BJ (cell line): Measurements from ENCODE around the gene PHACTR1. TPM values are rescaled to one million over a fixed set of nuclear protein-coding genes. Genes with fewer than 3 reads are reported as not detected.

Source experiments
- CTCF ChIA-PET: fragments of 350-600 bp; formaldehyde crosslinking; extraction: SDS; loops from one replicate; lab custom pipeline; 2021; ENCODE audit warnings: antibody characterized with exemption, inconsistent platforms; lab: Yijun Ruan, JAX
- POLR2A ChIA-PET: fragments of 300-600 bp; sonication (Branson Sonifier 250); formaldehyde crosslinking; extraction: SDS; loops from one replicate; lab custom pipeline; 2021; ENCODE audit warnings: antibody characterized with exemption; lab: Charles Lee
- DNase-seq: peaks from one replicate; pipeline ENCODE4 v3.0.0-alpha.2; 2011; ENCODE audit warnings: low read depth
- H3K27me3 ChIP-seq: 2 replicates; pipeline ENCODE4 v1.6.0; 2011; ENCODE audit warnings: low read length; ENCODE audit not compliant: control insufficient read depth, insufficient read depth
- H3K36me3 ChIP-seq: 2 replicates; pipeline ENCODE4 v1.5.1; 2011; ENCODE audit warnings: low read length; ENCODE audit not compliant: control insufficient read depth, insufficient read depth
- H3K4me3 ChIP-seq: 2 replicates; pipeline ENCODE4 v1.5.1; 2011; ENCODE audit warnings: low read depth, mild to moderate bottlenecking, control low read depth, low read length
- CTCF ChIP-seq: IDR thresholded peaks from 2 replicates; pipeline ENCODE4 v1.5.1; 2011; ENCODE audit warnings: low read depth, mild to moderate bottlenecking, control low read depth, inconsistent platforms, low read length, moderate library complexity; ENCODE audit not compliant: insufficient read depth
- polyA plus RNA-seq: library from polyadenylated mRNA; depleted of rRNA; stranded (reverse); fragments of >200 nt; gene quantifications from 2 replicates; pipeline ENCODE4 v1.2.3, GENCODE V29; 2011

The PHACTR1 gene
- polyA plus RNA-seq, 1 experiment: 0.40 TPM

DNA sequence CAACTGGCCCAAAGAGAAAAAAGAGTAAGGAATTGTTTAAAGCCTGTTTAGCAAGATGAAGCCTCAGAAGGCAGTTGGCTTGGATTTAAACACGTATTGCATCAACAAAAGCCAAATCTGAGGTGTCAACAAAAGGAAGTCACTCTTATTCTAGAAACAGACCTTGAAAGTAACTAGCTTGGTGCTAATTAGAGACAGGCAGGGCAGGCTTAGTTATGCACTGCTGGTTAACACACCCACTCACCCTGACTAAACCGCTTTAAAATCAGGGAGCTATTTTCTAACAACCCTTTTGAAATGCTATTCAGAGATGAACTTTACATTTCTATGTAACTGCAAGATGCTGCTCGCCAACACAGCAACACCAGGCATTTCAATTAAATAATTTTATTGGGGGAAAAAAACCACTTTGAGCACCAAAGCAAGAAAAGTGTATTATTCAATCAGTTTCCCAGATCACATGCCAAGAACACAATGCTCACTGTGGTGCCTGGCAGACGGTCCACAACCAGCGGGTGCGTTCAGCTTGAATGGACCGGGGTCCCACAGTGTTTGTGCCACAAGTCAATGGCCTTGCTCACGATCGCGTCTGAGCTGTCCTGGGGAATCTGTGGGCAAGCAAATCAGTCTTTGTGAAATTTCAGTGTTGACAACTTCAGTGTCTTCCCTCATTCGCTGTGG is 588.2 kb downstream of the PHACTR1 start:
- CTCF ChIA-PET: interaction anchor here (1.5 kb wide), 1 partner anchor 10 kb away, joined by 5 read pairs; no protein-coding TSS in a partner anchor
- H3K36me3 ChIP-seq: peaks cover 1% of the 10 kb centered on the region; the same call in 1 of the 2 replicates
- POLR2A ChIA-PET: no interaction called here
- no peak overlapping the region for H3K4me3 ChIP-seq
- H3K27me3 ChIP-seq: no peaks in the 10 kb centered on the region
- no peak for DNase-seq
- TF ChIP-seq CTCF: no peak

GRCh38 chr6:13305288-13305687 is 588.7 kb downstream of the PHACTR1 start:
- ChIA-PET CTCF (no interaction called here), POLR2A (no interaction called here)
- Histone ChIP-seq H3K36me3 (no peaks in the 10 kb centered on the region), H3K27me3 (no peaks in the 10 kb centered on the region), H3K4me3 (no peak overlapping the region)
- no peak for TF ChIP-seq CTCF
- DNase-seq: no peak

- DNase-seq: no peak
- no peak for TF ChIP-seq CTCF
- ChIA-PET CTCF (no interaction called here), POLR2A (no interaction called here)
- Histone ChIP-seq H3K4me3 (no peak overlapping the region), H3K27me3 (no peaks in the 10 kb centered on the region), H3K36me3 (no peaks in the 10 kb centered on the region)
Observed at GRCh38 chr6:13305791-13306190, 589.2 kb downstream of the PHACTR1 start.

DNA sequence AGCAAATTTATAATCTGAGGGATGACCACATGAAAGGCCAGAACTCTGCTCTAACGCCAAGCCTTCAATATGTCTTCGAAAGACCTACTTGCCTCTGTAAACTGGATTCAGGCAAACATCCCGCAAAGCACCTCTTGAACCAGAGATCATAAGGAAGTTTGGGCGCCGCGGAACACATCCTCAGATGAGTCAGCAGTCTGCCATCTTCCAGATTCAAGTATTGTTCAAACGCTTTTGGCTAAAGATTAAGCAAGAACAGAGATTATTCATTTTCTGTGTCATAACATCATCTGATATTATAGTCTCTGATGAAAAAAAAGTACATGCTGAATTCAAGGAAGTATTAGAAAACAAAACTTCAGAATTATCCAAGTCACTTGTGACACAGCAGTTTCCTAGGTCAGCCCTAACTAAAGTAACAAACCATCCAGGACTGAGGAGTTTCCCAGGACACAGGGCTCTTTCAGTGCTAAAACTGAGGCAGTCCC is 591.0 kb downstream of the PHACTR1 start:
- no peak for DNase-seq
- ChIA-PET CTCF (interaction anchor here (3.2 kb wide), 1 partner anchor 112 kb away, joined by 7 read pairs; no protein-coding TSS in a partner anchor), POLR2A (no interaction called here)
- Histone ChIP-seq H3K36me3 (no peaks in the 10 kb centered on the region), H3K4me3 (no peak overlapping the region), H3K27me3 (no peaks in the 10 kb centered on the region)
- TF ChIP-seq CTCF: no peak

GRCh38 chr6:13308332-13308731 is 591.8 kb downstream of the PHACTR1 start:
- CTCF ChIA-PET: interaction anchor here (3.2 kb wide), 1 partner anchor 113 kb away, joined by 7 read pairs; no protein-coding TSS in a partner anchor

More at GRCh38 chr6:13308332-13308731, 591.8 kb downstream of the PHACTR1 start:
- POLR2A ChIA-PET: no interaction called here
- TF ChIP-seq CTCF: no peak
- no peak overlapping the region for H3K4me3 ChIP-seq
- H3K36me3 ChIP-seq: no peaks in the 10 kb centered on the region
- H3K27me3 ChIP-seq: no peaks in the 10 kb centered on the region
- no peak for DNase-seq
